GM23248 (cell line): Measurements from ENCODE around the gene PPFIBP1.

Experiments
- EZH2 ChIP-seq: fragments of 200-600 bp; sonication (generic); IDR thresholded peaks from 2 replicates; pipeline ENCODE4 v1.6.1; 2018; ENCODE audit warnings: antibody characterized with exemption, mild to moderate bottlenecking; ENCODE audit not compliant: insufficient read depth, poor library complexity, severe bottlenecking
- EZH2phosphoT487 ChIP-seq: fragments of 200-600 bp; sonication (generic); IDR thresholded peaks from 2 replicates; pipeline ENCODE4 v1.6.1; 2018; ENCODE audit warnings: antibody characterized with exemption, moderate library complexity, mild to moderate bottlenecking, low read depth; ENCODE audit not compliant: insufficient read depth

GRCh38 chr12:27488479-27488878 is 35.5 kb upstream of the PPFIBP1 start:
- TF ChIP-seq EZH2phosphoT487 (no peak), EZH2 (no peak)
